BE2C (cell line): Measurements from ENCODE around the gene NPAS2.
A peak's percentile ranks its signal among the peaks of the same experiment; 100 is the strongest.

Experiments used
- DNase-seq: peaks from one replicate; pipeline ENCODE4 v3.0.0-alpha.2; 2020
- H3K27me3 ChIP-seq: fragments of 250-450 bp; sonication (Bioruptor Pico); 2 replicates; pipeline ENCODE4 v1.5.1; 2020; ENCODE audit warnings: mild to moderate bottlenecking
- H3K36me3 ChIP-seq: fragments of 250-450 bp; sonication (Bioruptor Pico); 2 replicates; pipeline ENCODE4 v1.5.1; 2020; ENCODE audit warnings: mild to moderate bottlenecking
- H3K4me1 ChIP-seq: fragments of 250-450 bp; sonication (Bioruptor Pico); 2 replicates; pipeline ENCODE4 v1.5.1; 2020
- H3K4me3 ChIP-seq: 2 replicates; pipeline ENCODE4 v1.5.1; 2011; ENCODE audit warnings: low read depth, low read length
- H3K9me3 ChIP-seq: fragments of 250-450 bp; sonication (Bioruptor Pico); 2 replicates; pipeline ENCODE4 v1.5.1; 2020
- TF ChIP-seq, protein P1 (sequence below): IDR thresholded peaks from 2 replicates; pipeline ENCODE4 v1.5.1; 2012; ENCODE audit warnings: mild to moderate bottlenecking, low read depth, low read length

The NPAS2 gene

DNA sequence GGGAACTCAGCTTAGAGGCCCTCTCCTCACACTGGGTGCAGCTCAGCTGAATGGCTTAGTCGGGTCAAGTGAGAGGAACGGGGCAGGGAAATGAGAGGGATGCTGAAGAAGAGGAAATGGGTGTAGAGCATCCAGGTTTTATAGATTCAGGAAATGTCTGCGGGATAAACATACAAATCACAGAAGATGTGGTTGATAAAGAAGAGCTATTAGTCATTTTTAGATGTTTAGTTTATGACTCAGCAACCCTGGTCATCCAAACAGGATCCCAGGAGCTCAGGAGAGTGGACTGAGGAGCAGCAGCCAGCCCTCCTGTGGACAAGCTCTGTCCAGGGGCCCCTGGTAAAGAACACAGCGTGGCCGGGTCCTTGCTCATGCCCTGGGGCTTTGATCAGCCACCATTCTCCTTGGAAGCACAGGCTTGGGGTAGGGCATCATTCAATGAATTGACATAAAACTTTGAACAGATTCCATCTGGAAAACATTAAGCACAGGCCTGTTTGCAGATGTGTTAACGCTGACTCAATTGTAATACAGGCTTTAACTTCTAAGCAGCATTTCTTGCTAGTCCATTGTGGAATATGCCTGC, 83.0 kb downstream of the NPAS2 start:
- H3K27me3 ChIP-seq: no peaks in the 10 kb centered on the region
- no peaks in the 10 kb centered on the region for H3K36me3 ChIP-seq
- H3K4me3 ChIP-seq: no peak overlapping the region
- H3K9me3 ChIP-seq: no peaks in the 10 kb centered on the region
- H3K4me1 ChIP-seq: no peaks in the 10 kb centered on the region
- TF ChIP-seq, protein P1, sequence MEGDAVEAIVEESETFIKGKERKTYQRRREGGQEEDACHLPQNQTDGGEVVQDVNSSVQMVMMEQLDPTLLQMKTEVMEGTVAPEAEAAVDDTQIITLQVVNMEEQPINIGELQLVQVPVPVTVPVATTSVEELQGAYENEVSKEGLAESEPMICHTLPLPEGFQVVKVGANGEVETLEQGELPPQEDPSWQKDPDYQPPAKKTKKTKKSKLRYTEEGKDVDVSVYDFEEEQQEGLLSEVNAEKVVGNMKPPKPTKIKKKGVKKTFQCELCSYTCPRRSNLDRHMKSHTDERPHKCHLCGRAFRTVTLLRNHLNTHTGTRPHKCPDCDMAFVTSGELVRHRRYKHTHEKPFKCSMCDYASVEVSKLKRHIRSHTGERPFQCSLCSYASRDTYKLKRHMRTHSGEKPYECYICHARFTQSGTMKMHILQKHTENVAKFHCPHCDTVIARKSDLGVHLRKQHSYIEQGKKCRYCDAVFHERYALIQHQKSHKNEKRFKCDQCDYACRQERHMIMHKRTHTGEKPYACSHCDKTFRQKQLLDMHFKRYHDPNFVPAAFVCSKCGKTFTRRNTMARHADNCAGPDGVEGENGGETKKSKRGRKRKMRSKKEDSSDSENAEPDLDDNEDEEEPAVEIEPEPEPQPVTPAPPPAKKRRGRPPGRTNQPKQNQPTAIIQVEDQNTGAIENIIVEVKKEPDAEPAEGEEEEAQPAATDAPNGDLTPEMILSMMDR: no peak
- DNase-seq: peak; percentile 11

DNA sequence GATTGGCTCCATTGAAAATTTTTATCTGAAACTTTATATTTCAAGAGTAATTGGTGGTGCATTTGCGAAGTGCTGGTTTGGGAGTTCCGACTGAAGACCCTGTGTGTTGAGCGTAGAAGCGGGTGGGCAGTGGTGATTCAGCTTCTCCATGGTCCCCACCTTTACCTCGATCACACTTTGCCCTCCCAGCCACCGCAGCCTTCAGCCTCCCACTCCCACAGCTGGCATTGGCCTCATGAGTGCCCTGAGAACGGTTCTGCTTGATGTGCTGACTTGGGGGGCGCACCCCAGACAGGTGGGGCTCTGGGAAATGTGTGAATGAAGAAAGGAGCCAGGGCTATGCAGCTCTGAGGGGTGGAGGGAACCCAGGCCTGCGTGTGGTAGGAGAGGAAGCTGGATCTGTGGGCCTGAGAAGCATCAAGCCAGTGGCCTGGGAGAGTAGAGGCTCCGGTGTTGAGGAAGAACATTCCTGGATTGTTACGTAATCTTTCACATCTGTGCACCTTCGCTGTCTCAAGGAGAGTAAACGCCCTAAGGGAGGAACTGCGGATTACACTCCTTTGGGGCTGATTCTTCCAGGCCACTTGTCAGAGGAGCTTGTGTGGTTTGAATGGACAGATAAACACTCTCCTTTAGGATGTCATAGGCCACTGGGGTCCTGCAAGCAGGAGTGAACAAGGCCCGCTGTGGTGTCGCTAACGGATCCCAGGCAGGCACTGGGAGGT, 83.8 kb downstream of the NPAS2 start:
- Histone ChIP-seq H3K27me3 (no peaks in the 10 kb centered on the region), H3K9me3 (no peaks in the 10 kb centered on the region), H3K36me3 (no peaks in the 10 kb centered on the region), H3K4me1 (no peaks in the 10 kb centered on the region), H3K4me3 (no peak overlapping the region)
- TF ChIP-seq, protein P1: no peak
- DNase-seq: no peak

DNA sequence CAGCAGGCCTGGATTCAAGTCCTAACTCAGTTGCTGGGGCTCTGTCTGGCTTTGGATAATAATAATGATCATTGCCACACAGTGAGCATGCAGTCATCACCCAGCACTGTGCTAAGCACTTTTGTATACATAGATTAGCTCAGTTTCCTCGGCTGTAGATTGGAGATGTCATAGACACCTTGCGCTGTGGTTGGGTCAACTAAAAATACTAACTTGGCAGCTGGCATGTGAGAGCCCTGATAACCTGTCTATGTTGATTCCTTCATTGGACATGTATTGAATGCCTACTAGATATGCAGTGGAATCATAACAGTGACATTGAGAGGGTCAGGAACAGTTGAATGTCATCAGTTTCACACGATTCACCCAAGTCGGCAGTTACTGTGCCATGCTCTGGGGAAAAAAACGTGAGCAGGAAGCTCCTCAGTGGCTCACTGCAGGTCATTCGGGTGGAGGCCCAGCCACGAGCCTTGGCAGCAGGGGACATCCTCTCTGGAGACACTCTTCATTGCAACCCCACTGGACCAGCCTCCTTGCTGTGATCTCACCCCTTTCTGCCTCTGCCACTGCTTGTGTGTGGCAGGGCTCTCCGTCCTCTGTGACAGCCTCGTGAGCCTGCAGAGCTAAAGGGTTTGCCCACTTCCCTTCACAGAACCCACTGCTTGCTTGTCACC, 85.3 kb downstream of the NPAS2 start:
- Histone ChIP-seq H3K36me3 (no peaks in the 10 kb centered on the region), H3K9me3 (no peaks in the 10 kb centered on the region), H3K4me3 (no peak overlapping the region), H3K4me1 (no peaks in the 10 kb centered on the region), H3K27me3 (no peaks in the 10 kb centered on the region)
- TF ChIP-seq, protein P1: no peak
- no peak for DNase-seq

DNA sequence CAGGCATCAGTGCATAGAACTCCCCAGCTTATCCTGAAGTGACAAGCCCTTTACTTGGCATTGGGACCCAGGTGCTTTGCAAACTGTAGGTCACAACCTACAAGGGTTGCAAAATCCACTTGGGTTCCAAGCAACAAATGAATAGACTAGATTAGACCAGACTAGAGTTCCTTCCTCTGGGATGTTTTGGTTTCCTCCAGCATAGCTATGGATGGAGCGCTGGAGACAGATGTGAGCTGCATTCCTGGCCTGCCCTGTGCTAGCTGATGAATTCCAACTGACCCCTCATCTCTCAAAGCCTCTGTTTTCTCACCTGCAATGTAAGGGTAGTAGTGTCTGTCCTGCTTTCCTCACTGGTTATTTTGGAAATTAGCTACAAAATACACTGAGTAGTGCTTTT, 86.2 kb downstream of the NPAS2 start:
- H3K36me3 ChIP-seq: no peaks in the 10 kb centered on the region
- H3K4me3 ChIP-seq: no peak overlapping the region
- no peak for DNase-seq
- H3K9me3 ChIP-seq: no peaks in the 10 kb centered on the region
- no peaks in the 10 kb centered on the region for H3K4me1 ChIP-seq
- TF ChIP-seq, protein P1: no peak
- no peaks in the 10 kb centered on the region for H3K27me3 ChIP-seq

DNA sequence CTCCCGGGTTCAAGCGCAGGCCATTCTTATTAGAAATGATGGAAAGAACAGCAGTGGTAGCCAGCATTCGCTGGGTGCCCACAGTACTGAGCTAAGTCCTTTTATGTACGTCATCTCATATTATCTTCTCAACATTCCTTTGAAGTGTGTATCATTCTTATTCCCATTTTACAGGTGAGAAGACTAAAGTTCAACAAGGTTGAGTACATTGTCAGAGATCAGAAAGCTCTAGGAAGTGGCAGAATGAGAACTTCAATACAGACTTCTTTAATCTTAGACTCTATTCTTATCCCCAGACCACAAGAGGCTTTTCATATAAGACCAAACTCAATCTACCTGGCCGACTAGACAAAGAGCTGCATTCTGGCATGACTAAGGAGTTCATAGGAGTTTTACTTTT, 86.7 kb downstream of the NPAS2 start:
- H3K27me3 ChIP-seq: no peaks in the 10 kb centered on the region

More for the DNA sequence above, 86.7 kb downstream of the NPAS2 start:
- Histone ChIP-seq H3K4me1 (no peaks in the 10 kb centered on the region), H3K9me3 (no peaks in the 10 kb centered on the region), H3K36me3 (no peaks in the 10 kb centered on the region), H3K4me3 (no peak overlapping the region)
- TF ChIP-seq, protein P1: no peak
- DNase-seq: no peak
